NCI-H2171 treated with DMSO at 0.1 percent for 48 hours (cell line): ENCODE measurements around the gene CCDC73.
A peak's percentile ranks its signal among the peaks of the same experiment; 100 is the strongest.
"Not testable (repeated sequence)": the region's sequence is repeated elsewhere in the genome, so short reads cannot be mapped to it uniquely, and the experiment has no call there.

Experiments used
- DNase-seq: peaks from one replicate; lab custom pipeline; 2025; lab: John Stamatoyannopoulos, UW

CCDC73 gene

GRCh38 chr11:32794439-32794838 lies at the start of gene CCDC73:
Gene CCDC73, minus strand, starts transcription at chr11:32794662. Its CDS starts 34,419 bp downstream, at chr11:32760243.
- no peak for DNase-seq

GRCh38 chr11:32843544-32843943 lies 49.1 kb upstream of the CCDC73 start:
- no peak for DNase-seq

- DNase-seq = no peak
Measured at GRCh38 chr11:32840587-32840986, 46.1 kb upstream of the CCDC73 start.

GRCh38 chr11:32839308-32839707 lies 44.8 kb upstream of the CCDC73 start:
- DNase-seq = no peak

GRCh38 chr11:32838505-32839274 lies 44.2 kb upstream of the CCDC73 start:
- DNase-seq = peak; percentile 73

- DNase-seq = no peak
Measured at GRCh38 chr11:32836946-32837345, 42.5 kb upstream of the CCDC73 start.

- no peak for DNase-seq
Measured at GRCh38 chr11:32833921-32834320, 39.5 kb upstream of the CCDC73 start.

GRCh38 chr11:32831221-32831620 lies 36.8 kb upstream of the CCDC73 start:
- DNase-seq = no peak

GRCh38 chr11:32830796-32831195 lies 36.3 kb upstream of the CCDC73 start:
- no peak for DNase-seq

- DNase-seq = no peak
Measured at GRCh38 chr11:32830413-32830738, 35.9 kb upstream of the CCDC73 start.

GRCh38 chr11:32829680-32830412 lies 35.4 kb upstream of the CCDC73 start, which contains the start of gene PRRG4:
Gene PRRG4, plus strand, starts transcription at chr11:32829927. Its CDS starts 603 bp downstream, at chr11:32830530.
- peak; percentile 65 for DNase-seq

GRCh38 chr11:32829157-32829679 lies 34.8 kb upstream of the CCDC73 start:
- no peak for DNase-seq

GRCh38 chr11:32827276-32827675 lies 32.8 kb upstream of the CCDC73 start:
- DNase-seq = no peak

GRCh38 chr11:32826113-32826512 lies 31.7 kb upstream of the CCDC73 start:
- DNase-seq = no peak

GRCh38 chr11:32823617-32824016 lies 29.2 kb upstream of the CCDC73 start:
- DNase-seq = not testable (repeated sequence)

GRCh38 chr11:32821917-32822560 lies 27.6 kb upstream of the CCDC73 start:
- no peak for DNase-seq

- DNase-seq = no peak
Measured at GRCh38 chr11:32821517-32821916, 27.1 kb upstream of the CCDC73 start.

GRCh38 chr11:32820497-32820896 lies 26.0 kb upstream of the CCDC73 start:
- DNase-seq = no peak

GRCh38 chr11:32819187-32819586 lies 24.7 kb upstream of the CCDC73 start:
- no peak for DNase-seq

GRCh38 chr11:32817852-32818183 lies 23.4 kb upstream of the CCDC73 start:
- no peak for DNase-seq

- no peak for DNase-seq
Measured at GRCh38 chr11:32817181-32817851, 22.9 kb upstream of the CCDC73 start.

GRCh38 chr11:32809313-32809712 lies 14.9 kb upstream of the CCDC73 start:
- peak; percentile 84 for DNase-seq
